Omental fat pad (tissue), 4 donors: Measurements from ENCODE around the gene IL18BP. TPM values are rescaled to one million over a fixed set of nuclear protein-coding genes. Genes with fewer than 3 reads are reported as not detected.

Source experiments
- ATAC-seq: fragments of 150-250 bp; one replicate; pipeline ENCODE4 v1.9.1; 2016; ENCODE audit warnings: mild to moderate bottlenecking, moderate library complexity; ENCODE audit not compliant: low FRiP score
- DNase-seq: peaks from one replicate; pipeline ENCODE4 v3.0.0-alpha.2; 2019; ENCODE audit warnings: low spot score
- CTCF ChIP-seq, 3 donors: fragments of 450-650 bp; IDR thresholded peaks; one replicate each; pipeline ENCODE4 v1.5.1; 2016 to 2017; ENCODE audit warnings: antibody characterized with exemption in 3 of 3, mild to moderate bottlenecking in 3 of 3, moderate library complexity in 2 of 3
- total RNA-seq, 4 donors: library from RNA; depleted of rRNA; stranded (reverse); fragments of >200 nt; gene quantifications; one replicate each; pipeline ENCODE4 v1.1.0, GENCODE V29; 2016

Gene IL18BP
- total RNA-seq: 10 to 100 TPM in 2 of 4 donors, 1 to 10 TPM in 2; 4.1 to 16.7 (median 10.8) TPM

GRCh38 chr11:71998649-71999310 lies at the start of gene IL18BP:
TSS of gene IL18BP (plus strand) at chr11:71998909. CDS start at chr11:71999985, 1,076 bp downstream.
- ATAC-seq: no peak
- DNase-seq: peak; percentile 20
- TF ChIP-seq CTCF (IDR thresholded peaks at IDR 0.05): no peak

GRCh38 chr11:71949034-71949433 lies 49.7 kb upstream of the IL18BP start:
- no peak for ATAC-seq
- TF ChIP-seq CTCF (IDR thresholded peaks at IDR 0.05): no peak
- DNase-seq: no peak

- TF ChIP-seq CTCF (IDR thresholded peaks at IDR 0.05): no peak
- DNase-seq: no peak
- ATAC-seq: no peak
Observed at GRCh38 chr11:71951741-71952310, 46.9 kb upstream of the IL18BP start.

GRCh38 chr11:71955898-71956456 lies 42.7 kb upstream of the IL18BP start:
- DNase-seq (no peak), ATAC-seq (no peak)
- TF ChIP-seq CTCF (IDR thresholded peaks at IDR 0.05): no peak

GRCh38 chr11:71962428-71963038 lies 36.2 kb upstream of the IL18BP start:
- no peak for DNase-seq
- peak; percentile 19 for ATAC-seq
- no peak for TF ChIP-seq CTCF (IDR thresholded peaks at IDR 0.05)

GRCh38 chr11:71963468-71963867 lies 35.2 kb upstream of the IL18BP start:
- TF ChIP-seq CTCF (IDR thresholded peaks at IDR 0.05): no peak
- ATAC-seq (no peak), DNase-seq (no peak)
